GM18951 (cell line): ENCODE data around the gene BIK.

Source experiments
- POLR2A ChIP-seq: IDR thresholded peaks from 4 replicates; pipeline ENCODE4 v1.6.1; 2011; ENCODE audit warnings: mild to moderate bottlenecking; ENCODE audit not compliant: insufficient read length, insufficient read depth; ENCODE audit errors: extremely low read depth
- in situ Hi-C: fragments of 300-500 bp; cut with MboI; formaldehyde crosslinking; loops from one replicate; pipeline ENCODE4 v1.12.0; 2022; ENCODE audit warnings: low sequenced_read_pairs, mixed read lengths, inconsistent platforms; ENCODE audit not compliant: unreplicated experiment

Gene BIK

GRCh38 chr22:43152357-43153071 lies 42.0 kb downstream of the BIK start:
- TF ChIP-seq POLR2A, result peak; percentile 32
- in situ Hi-C loops, result no loop called here

- no peak for TF ChIP-seq POLR2A
- in situ Hi-C loops, result no loop called here
Observed at GRCh38 chr22:43153899-43154298, 43.3 kb downstream of the BIK start.

GRCh38 chr22:43154887-43155536 lies 44.5 kb downstream of the BIK start:
- in situ Hi-C loops, result no loop called here
- no peak for TF ChIP-seq POLR2A

- in situ Hi-C loops, result no loop called here
- no peak for TF ChIP-seq POLR2A
Observed at GRCh38 chr22:43155789-43156188, 45.2 kb downstream of the BIK start.

- in situ Hi-C loops, result no loop called here
- TF ChIP-seq POLR2A, result no peak
Observed at GRCh38 chr22:43156413-43156812, 45.9 kb downstream of the BIK start.

- no peak for TF ChIP-seq POLR2A
- in situ Hi-C loops, result no loop called here
Observed at GRCh38 chr22:43157874-43158546, 47.5 kb downstream of the BIK start.

- in situ Hi-C loops, result no loop called here
- TF ChIP-seq POLR2A, result no peak
Observed at GRCh38 chr22:43158778-43159483, 48.4 kb downstream of the BIK start.

GRCh38 chr22:43159484-43160178 lies 49.1 kb downstream of the BIK start:
- TF ChIP-seq POLR2A, result no peak

GRCh38 chr22:43160497-43161126 lies 50.1 kb downstream of the BIK start:
- TF ChIP-seq POLR2A, result no peak
- in situ Hi-C loops, result no loop called here

More at GRCh38 chr22:43159484-43160178, 49.1 kb downstream of the BIK start:
- in situ Hi-C loops, result no loop called here

- in situ Hi-C loops, result no loop called here
- no peak for TF ChIP-seq POLR2A
Observed at GRCh38 chr22:43162412-43163150, 52.0 kb downstream of the BIK start.

GRCh38 chr22:43163241-43163795 lies 52.8 kb downstream of the BIK start:
- TF ChIP-seq POLR2A, result no peak
- in situ Hi-C loops, result no loop called here

- TF ChIP-seq POLR2A, result no peak
- in situ Hi-C loops, result no loop called here
Observed at GRCh38 chr22:43164636-43165035, 54.1 kb downstream of the BIK start.
